OCI-LY7 (cell line): ENCODE measurements around the gene CD36.

Source experiments
- CTCF ChIP-seq: fragments of 200-600 bp; sonication (generic); conservative IDR thresholded peaks from 2 replicates; pipeline ENCODE4 v1.5.1; 2014; ENCODE audit warnings: mild to moderate bottlenecking, antibody characterized with exemption, low read length, moderate library complexity, mixed read lengths
- EZH2phosphoT487 ChIP-seq: fragments of 200-600 bp; sonication (generic); IDR thresholded peaks from 2 replicates; pipeline ENCODE4 v1.6.1; 2018; ENCODE audit warnings: low read depth, borderline replicate concordance, mild to moderate bottlenecking, mixed run types, antibody characterized with exemption, low read length, moderate library complexity, mixed read lengths

GRCh38 chr7:80643336-80643915 is 5.0 kb downstream of the CD36 start:
- TF ChIP-seq CTCF = no peak
- TF ChIP-seq EZH2phosphoT487 = no peak
